SJCRH30 (cell line): Measurements from ENCODE around the gene RNF31. TPM values are rescaled to one million over a fixed set of nuclear protein-coding genes. Genes with fewer than 3 reads are reported as not detected.

Source experiments
- DNase-seq, 2 experiments: peaks; one replicate each; pipeline ENCODE4 v3.0.0-alpha.2; 2015 to 2020
- H3K27ac ChIP-seq: fragments of 250-450 bp; sonication (Bioruptor Pico); 2 replicates; pipeline ENCODE4 v1.5.1; 2020; ENCODE audit warnings: mild to moderate bottlenecking, moderate library complexity
- H3K27me3 ChIP-seq: fragments of 250-450 bp; sonication (Bioruptor Pico); 2 replicates; pipeline ENCODE4 v1.5.1; 2020; ENCODE audit warnings: mild to moderate bottlenecking, moderate library complexity
- H3K36me3 ChIP-seq: fragments of 250-450 bp; sonication (Bioruptor Pico); 2 replicates; pipeline ENCODE4 v1.5.1; 2020; ENCODE audit warnings: mild to moderate bottlenecking, moderate library complexity
- H3K4me1 ChIP-seq: fragments of 250-450 bp; sonication (Bioruptor Pico); 2 replicates; pipeline ENCODE4 v1.5.1; 2020; ENCODE audit warnings: mild to moderate bottlenecking, moderate library complexity
- H3K4me3 ChIP-seq: fragments of 250-450 bp; sonication (Bioruptor Pico); 2 replicates; pipeline ENCODE4 v1.5.1; 2020; ENCODE audit warnings: mild to moderate bottlenecking, moderate library complexity
- H3K9me3 ChIP-seq: fragments of 250-450 bp; sonication (Bioruptor Pico); replicated peaks from 2 replicates; pipeline ENCODE4 v1.5.1; 2020; ENCODE audit warnings: mild to moderate bottlenecking, moderate library complexity
- total RNA-seq: library from RNA; depleted of rRNA; stranded (reverse); fragments of >200 nt; shearing (Covaris generic); gene quantifications from 2 replicates; pipeline ENCODE4 v1.2.3, GENCODE V29; 2014

The RNF31 gene
- total RNA-seq, 1 experiment from 2014 or later: 58.8 TPM

GRCh38 chr14:24177041-24177825 lies 29.9 kb downstream of the RNF31 start:
- Histone ChIP-seq H3K4me1 (no peaks in the 10 kb centered on the region), H3K9me3 (no peaks in the 10 kb centered on the region), H3K4me3 (no peak overlapping the region), H3K27me3 (no peaks in the 10 kb centered on the region), H3K27ac (no peak overlapping the region), H3K36me3 (peaks cover 23% of the 10 kb centered on the region)
- DNase-seq: no peak

GRCh38 chr14:24177891-24178290 lies 30.6 kb downstream of the RNF31 start:
- Histone ChIP-seq H3K4me1 (no peaks in the 10 kb centered on the region), H3K4me3 (no peak overlapping the region), H3K27ac (no peak overlapping the region), H3K36me3 (peaks cover 24% of the 10 kb centered on the region), H3K27me3 (no peaks in the 10 kb centered on the region), H3K9me3 (no peaks in the 10 kb centered on the region)
- no peak for DNase-seq

DNA sequence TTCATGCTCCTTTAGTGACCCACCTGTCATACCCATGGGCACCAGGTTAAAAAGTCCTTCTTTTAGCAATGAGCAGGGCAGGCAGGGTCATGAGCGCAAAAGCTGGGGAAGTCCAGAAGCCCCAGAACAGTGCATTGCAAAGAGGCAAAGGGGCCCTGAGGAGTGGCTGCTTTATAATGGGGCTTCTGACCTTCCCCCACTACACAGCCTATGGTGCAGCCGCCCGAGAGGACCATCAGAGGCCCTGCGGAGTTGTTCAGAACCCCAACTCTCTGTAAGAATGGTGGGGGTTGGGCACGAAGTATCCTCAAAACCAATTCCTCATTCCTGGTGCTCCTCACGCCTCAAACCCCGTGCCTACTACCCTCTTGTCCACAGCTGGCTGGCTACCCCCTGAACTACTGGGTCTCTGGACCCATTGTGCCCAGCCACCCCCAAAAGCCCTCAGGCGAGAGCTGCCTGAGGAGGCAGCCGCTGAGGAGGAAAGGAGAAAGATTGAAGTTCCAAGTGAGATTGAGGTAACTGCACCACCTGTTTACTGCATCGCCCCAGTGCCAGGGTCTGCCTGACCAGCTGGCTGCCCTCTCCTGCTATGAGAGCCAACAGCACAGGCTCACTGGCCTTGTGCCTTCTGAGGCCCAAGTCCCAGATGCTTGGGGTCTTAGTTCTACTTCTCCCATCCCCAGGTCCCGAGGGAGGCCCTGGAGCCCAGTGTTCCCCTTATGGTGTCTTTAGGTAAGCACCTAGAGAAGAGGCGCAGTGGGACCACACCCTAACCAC lies 31.3 kb downstream of the RNF31 start:
- Histone ChIP-seq H3K4me3 (no peak overlapping the region), H3K9me3 (no peaks in the 10 kb centered on the region), H3K4me1 (no peaks in the 10 kb centered on the region), H3K27me3 (no peaks in the 10 kb centered on the region), H3K36me3 (peaks cover 31% of the 10 kb centered on the region), H3K27ac (no peak overlapping the region)
- no peak for DNase-seq

DNA sequence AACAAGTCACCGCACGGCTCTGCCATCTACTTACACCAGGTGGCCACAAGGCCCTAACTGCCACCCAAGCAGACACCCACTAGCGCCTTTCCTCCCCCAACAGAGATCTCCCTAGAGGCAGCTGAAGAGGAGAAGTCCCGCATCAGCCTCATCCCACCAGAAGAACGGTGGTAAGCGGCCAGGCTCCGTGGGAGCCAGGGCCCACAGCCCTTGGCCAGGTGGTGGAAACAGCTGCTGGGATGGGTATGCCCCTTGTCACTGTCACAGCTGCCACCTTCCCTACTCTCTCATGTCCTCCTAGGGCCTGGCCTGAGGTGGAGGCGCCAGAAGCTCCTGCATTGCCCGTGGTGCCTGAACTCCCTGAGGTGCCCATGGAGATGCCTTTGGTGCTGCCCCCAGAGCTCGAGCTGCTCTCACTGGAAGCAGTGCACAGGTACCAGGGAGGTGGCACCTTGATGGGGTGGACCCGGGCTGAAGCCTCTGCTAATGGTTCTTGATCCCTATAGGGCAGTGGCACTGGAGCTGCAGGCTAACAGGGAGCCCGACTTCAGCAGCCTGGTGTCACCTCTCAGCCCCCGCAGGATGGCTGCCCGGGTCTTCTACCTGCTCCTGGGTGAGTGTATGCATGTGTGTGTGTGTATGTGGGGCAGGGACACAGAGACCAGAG lies 32.1 kb downstream of the RNF31 start:
- H3K4me1 ChIP-seq: no peaks in the 10 kb centered on the region
- no peaks in the 10 kb centered on the region for H3K27me3 ChIP-seq
- DNase-seq: no peak
- H3K27ac ChIP-seq: no peak overlapping the region
- no peak overlapping the region for H3K4me3 ChIP-seq
- H3K9me3 ChIP-seq: no peaks in the 10 kb centered on the region
- peaks cover 36% of the 10 kb centered on the region for H3K36me3 ChIP-seq

GRCh38 chr14:24179961-24180796 lies 32.9 kb downstream of the RNF31 start:
- no peaks in the 10 kb centered on the region for H3K4me1 ChIP-seq
- no peaks in the 10 kb centered on the region for H3K27me3 ChIP-seq
- H3K27ac ChIP-seq: no peak overlapping the region
- DNase-seq: no peak
- no peak overlapping the region for H3K4me3 ChIP-seq
- no peaks in the 10 kb centered on the region for H3K9me3 ChIP-seq
- peaks cover 44% of the 10 kb centered on the region for H3K36me3 ChIP-seq

DNA sequence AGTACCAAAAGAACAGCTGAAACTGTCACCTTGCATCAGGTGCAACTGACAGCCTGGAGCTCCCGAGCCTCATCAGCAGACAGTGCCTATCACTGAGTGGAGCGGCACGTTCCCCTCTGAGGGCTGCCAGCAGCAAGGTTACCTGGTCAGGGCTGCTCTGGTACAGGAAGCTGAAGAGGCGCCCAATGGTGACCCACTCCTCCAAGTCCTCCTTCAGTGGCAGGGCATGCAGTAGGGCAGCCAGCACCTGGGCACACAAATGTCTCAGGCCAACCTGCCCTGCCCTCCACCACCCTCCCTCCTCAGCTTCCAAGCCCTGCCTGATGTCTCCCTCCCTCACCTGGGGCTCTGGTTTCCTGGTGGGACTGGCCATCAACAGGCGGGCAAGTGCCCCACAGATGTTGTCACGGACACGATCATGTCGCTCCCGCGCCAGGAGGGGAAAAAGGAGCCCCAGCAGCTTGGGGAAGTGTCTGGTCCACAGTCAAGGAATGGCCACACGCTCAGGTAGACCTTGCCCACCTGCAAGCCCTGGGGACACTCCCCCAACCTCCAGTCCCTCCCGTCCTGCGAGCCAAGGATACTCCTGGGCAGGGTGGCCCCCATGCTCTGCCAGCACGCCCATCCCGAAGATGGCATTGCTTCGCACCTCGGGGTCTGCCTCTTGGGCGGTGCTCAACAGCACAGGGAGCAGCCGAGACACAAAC lies 34.2 kb downstream of the RNF31 start:
- peaks cover 52% of the 10 kb centered on the region for H3K36me3 ChIP-seq
- no peaks in the 10 kb centered on the region for H3K9me3 ChIP-seq
- H3K4me1 ChIP-seq: no peaks in the 10 kb centered on the region
- no peak for DNase-seq
- H3K27me3 ChIP-seq: no peaks in the 10 kb centered on the region
- no peak overlapping the region for H3K4me3 ChIP-seq
- no peak overlapping the region for H3K27ac ChIP-seq

- peaks cover 55% of the 10 kb centered on the region for H3K36me3 ChIP-seq
- no peak overlapping the region for H3K4me3 ChIP-seq
- no peaks in the 10 kb centered on the region for H3K4me1 ChIP-seq
- no peaks in the 10 kb centered on the region for H3K27me3 ChIP-seq
- DNase-seq: no peak
- H3K9me3 ChIP-seq: no peaks in the 10 kb centered on the region
- H3K27ac ChIP-seq: no peak overlapping the region
These were observed 35.0 kb downstream of the RNF31 start for GRCh38 chr14:24182110-24182882.

- Histone ChIP-seq H3K27me3 (no peaks in the 10 kb centered on the region), H3K27ac (no peak overlapping the region), H3K36me3 (peaks cover 55% of the 10 kb centered on the region), H3K4me1 (0 out of 2 replicates have a peak, but pooled peaks cover 5% of the 10 kb centered on the region), H3K9me3 (no peaks in the 10 kb centered on the region), H3K4me3 (no peak overlapping the region)
- DNase-seq: no peak
These were observed 35.8 kb downstream of the RNF31 start for GRCh38 chr14:24183014-24183481.

DNA sequence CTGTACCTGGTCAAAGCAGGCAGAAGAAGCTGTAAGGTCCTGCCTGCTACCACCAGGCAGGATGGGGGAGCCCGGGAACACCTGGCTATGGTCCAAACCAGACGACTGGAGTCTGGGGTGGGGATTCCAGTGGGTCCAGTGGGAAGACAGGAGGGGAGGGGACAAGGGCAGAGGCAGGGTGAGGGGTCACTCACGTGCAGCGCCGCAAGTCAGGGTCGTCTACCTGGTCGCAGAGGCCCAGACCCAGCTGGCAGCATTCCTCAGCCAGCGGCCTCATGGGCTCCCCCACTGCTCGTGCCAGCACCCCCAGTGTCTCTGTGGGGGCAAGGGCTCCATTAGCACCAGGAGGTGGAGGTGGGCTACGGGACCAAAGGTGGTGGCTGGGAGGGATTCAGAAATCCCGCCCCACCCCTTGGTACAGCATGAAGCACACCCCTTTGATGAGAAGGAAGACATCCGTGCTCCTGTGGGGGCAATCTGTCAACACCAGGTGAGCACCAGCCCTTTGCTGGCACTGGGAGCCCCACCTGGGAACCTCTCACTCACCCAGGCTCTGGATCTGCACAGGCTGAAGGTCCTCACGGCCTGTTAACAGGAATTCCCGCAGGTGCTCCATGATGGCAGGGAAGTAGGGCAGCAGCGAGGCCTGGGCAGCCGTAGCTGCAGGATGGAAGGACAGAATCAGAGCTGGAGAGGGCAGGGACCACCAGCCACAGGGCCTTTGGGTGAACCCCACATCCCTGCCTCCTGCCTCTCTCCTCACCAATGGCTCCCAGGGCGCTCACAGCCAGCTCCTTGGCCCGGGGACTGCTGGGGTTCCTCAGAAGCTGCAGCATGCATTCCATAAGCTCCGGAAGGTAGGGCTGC lies 37.0 kb downstream of the RNF31 start:
- Histone ChIP-seq H3K4me1 (peaks cover 7% of the 10 kb centered on the region; the same call in 1 of the 2 replicates), H3K27me3 (no peaks in the 10 kb centered on the region), H3K27ac (no peak overlapping the region), H3K36me3 (peaks cover 48% of the 10 kb centered on the region), H3K4me3 (no peak overlapping the region), H3K9me3 (no peaks in the 10 kb centered on the region)
- DNase-seq: no peak

- Histone ChIP-seq H3K36me3 (peaks cover 44% of the 10 kb centered on the region), H3K27ac (no peak overlapping the region), H3K9me3 (no peaks in the 10 kb centered on the region), H3K4me1 (peaks cover 7% of the 10 kb centered on the region; the same call in 1 of the 2 replicates), H3K4me3 (no peak overlapping the region), H3K27me3 (no peaks in the 10 kb centered on the region)
- no peak for DNase-seq
These were observed 37.7 kb downstream of the RNF31 start for GRCh38 chr14:24185026-24185425.

- Histone ChIP-seq H3K9me3 (no peaks in the 10 kb centered on the region), H3K4me1 (peaks cover 7% of the 10 kb centered on the region; the same call in 1 of the 2 replicates), H3K4me3 (no peak overlapping the region), H3K27ac (no peak overlapping the region), H3K27me3 (no peaks in the 10 kb centered on the region), H3K36me3 (peaks cover 40% of the 10 kb centered on the region)
- DNase-seq: no peak
These were observed 38.4 kb downstream of the RNF31 start for GRCh38 chr14:24185741-24186140.

DNA sequence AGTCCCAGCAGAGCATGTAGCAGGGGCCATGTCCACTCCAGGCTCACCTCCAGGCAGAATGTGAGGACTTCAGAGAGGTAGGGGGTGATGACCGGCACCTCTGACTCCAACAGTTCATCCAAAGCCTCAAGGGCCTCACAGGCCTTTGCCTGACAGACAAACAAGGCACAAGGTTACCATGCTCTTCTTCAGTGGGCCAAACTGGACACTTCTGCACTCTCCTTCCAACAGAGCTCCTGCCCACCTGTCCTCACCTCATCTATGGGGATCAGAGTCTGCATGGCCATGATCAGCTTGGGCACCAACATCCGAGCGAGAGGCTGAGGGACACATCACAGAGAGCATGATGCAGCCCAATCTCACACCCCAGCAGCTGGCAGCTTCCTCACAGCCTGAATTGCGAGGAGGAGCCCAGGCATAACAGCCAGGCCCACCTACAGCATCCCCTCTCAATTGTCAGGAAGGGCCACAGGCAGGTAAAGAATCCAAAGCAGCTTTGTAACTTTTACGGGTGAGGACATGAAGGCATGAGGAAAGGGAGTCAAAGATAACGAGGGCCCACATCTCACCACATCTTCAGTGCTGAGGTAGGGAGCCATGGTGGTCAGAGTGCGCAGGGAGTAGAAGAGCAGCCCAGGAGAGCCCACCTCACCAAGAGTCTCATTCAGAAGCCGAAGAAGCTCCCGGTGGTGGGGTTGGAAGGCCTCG lies 39.7 kb downstream of the RNF31 start:
- no peak overlapping the region for H3K27ac ChIP-seq
- no peaks in the 10 kb centered on the region for H3K9me3 ChIP-seq
- H3K36me3 ChIP-seq: peaks cover 32% of the 10 kb centered on the region
- DNase-seq: no peak
- no peaks in the 10 kb centered on the region for H3K27me3 ChIP-seq
- peaks cover 7% of the 10 kb centered on the region; the same call in 1 of the 2 replicates for H3K4me1 ChIP-seq
- no peak overlapping the region for H3K4me3 ChIP-seq
